Measurements from ENCODE around the gene CNTN5.
A peak's percentile ranks its signal among the peaks of the same experiment; 100 is the strongest.
"Not testable (repeated sequence)": the region's sequence is repeated elsewhere in the genome, so short reads cannot be mapped to it uniquely, and the experiment has no call there.

The CNTN5 gene

DNA sequence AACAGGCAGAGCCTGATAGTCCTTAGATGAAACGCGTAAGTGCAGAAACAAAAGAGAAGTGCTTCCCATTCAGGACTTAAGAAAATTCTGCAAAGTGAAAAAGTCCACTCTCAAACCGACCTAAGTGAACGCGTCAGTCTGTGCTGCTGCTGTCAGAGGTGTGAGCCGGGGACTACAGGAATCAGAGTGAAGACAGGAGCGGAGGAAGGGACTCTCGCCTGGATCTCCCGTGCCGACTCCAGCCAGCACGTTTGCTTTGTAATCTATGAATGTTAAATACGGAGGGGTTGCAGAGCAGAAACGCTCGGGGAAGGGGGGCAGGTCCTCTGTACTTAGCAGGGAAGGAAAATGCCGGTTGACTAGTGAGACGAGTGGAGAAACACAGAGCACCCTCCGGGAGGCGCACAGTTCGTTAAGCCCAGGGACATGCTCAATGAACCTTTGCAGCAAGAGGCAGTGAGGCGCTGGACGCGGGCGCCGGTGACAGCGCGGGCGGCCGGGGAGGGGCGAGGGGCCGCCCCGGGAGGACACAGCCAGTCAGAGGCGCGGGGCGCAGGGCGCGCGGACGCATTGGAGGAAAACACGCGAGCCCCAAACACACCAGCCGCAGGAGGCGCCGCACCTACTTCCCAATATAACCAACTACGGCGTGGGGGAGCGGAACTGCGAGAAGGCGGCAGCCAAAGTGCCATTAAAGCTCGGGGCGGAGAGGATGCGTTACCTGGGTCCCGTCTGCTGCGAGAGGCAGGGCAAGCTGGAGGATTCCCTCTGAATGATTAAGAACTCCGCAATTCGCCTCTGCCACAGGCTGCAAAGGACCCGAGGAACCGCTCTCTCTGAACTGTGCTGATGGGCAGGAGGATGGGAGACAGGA is at the start of gene CNTN5:
Gene CNTN5, plus strand, starts transcription at position 598 of the 874 bp plus-strand sequence.
- DNase-seq = peak; percentile 28 to 72

DNA sequence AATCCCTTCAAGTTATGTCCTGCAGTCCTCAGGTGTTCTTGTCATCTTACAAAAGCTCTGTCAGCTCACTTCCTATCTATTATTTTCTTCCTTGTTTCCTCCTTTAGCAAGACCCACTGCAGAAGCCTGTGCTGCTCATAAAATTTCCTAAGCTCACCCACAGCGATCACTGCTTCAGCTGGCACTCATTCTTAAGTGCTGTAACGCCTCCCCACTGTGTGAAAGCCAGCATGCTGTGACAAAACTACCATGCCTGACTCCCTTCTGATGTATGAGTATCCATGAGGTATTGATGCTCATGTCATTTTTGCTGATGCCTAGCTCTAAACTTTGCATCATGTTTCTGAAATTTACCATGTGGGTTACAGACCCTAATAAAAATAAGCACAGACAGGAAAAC is 41.5 kb upstream of the CNTN5 start:
- DNase-seq = no peak

DNA sequence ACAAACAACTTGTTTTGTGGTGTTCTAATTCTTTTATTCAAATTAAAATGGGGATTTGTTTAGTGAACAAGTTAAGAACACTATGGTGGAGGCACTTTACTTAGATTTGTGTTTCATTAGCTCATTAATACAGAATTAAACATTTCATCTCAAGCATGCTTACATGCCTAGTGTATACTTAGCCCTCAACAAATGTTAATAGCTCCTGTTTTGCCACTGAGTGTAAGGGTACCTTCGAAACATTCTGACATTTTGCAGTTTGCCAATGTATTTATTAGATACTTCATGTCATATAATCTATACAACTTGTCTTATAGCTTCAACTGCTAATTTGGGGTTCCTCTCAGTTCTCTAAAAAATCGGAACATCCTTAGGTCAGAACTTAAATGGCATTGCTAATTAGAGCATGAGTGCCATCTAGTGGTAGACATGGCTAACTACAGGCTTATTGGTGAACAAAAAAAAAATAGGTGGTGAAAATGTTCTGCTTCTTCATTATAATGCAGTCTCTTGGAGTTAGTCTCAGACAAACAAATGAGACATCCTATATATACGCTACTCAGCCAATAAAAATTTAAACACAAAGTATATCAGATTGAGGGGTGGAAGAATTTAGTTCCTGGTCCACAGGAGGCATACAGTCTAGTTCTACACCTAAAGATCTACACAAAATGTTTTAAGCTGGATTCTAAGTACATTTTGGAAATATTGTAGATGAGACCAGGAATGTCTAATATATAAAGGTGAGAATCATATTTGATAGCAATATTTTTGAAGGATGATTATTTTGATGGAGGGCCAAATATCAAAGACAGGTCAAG is 4.9 kb upstream of the CNTN5 start:
- DNase-seq = peak; percentile 23 to 69

DNA sequence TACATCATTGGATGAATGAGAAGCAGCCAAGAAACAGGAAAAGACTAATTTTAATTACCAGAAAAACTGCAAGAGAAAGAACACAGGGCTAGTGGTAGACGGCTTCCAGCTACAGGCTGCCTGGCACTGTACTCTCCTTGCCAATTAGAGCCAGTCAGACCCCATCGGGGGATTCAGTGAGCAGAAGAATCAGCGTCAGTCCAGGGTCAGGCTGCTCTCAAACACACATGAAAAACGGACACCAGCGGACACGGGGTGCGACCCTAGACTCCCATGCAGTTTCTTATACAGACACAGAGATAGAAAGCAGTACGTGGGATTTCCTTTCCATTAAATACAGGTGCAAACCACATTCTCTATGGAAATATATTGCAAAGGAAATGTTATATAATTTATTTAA is 1.1 kb upstream of the CNTN5 start:
- no peak for DNase-seq

DNA sequence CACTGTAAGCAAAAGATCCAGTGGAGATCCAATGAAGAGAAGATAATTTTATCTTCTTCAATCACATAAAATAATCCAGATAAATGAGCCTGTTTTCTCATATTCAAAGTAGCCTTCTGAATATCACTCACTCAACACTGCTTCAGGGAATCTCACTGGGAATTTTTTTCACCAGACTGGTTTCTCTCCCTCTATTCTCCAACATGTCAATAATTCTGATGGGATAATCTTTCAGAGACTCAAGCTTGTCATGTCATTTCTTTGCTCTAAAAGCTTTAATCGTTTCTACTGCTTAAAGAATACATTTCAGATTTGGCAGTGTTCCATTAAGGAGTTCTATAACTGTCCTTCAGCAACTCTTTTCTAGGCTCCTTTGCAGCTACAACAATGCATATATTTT is 16.3 kb downstream of the CNTN5 start:
- no peak for DNase-seq

DNA sequence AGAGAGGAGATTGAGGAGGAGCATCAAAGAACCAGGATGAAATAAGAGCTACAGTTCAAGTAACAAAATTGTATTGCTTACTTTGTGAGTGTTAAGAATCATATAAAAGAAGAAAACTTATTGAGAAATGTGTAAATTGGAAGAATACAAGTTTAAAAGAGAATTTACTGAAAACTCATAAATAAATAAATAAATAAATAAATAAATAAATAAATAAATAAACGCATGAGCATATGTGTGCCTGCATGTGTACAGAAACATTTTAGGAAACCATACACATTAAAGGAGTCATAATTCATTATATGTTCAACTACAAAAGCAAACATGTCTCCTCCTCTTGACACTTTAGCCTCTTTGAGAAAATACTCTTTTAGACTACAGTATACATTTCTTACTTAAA is 42.6 kb downstream of the CNTN5 start:
- no peak for DNase-seq

DNA sequence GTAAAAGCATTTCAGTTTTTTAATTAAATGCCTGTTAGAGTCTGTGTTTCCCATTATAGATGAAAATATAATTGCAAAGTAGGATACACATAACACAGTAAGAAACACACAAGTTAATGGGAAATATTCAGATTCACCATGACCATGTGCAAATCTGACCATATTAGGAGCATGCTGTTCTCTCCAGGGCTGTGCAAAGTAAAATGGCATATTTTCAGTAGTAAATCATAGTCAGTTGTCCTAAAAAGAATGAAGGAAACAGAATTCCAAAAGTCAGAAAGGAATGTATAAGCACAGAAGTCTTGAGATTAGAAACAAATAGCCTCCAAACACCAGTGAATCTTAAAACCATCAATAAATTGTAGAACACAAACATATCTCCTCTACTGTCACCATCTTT is 44.4 kb downstream of the CNTN5 start:
- DNase-seq = no peak

DNA sequence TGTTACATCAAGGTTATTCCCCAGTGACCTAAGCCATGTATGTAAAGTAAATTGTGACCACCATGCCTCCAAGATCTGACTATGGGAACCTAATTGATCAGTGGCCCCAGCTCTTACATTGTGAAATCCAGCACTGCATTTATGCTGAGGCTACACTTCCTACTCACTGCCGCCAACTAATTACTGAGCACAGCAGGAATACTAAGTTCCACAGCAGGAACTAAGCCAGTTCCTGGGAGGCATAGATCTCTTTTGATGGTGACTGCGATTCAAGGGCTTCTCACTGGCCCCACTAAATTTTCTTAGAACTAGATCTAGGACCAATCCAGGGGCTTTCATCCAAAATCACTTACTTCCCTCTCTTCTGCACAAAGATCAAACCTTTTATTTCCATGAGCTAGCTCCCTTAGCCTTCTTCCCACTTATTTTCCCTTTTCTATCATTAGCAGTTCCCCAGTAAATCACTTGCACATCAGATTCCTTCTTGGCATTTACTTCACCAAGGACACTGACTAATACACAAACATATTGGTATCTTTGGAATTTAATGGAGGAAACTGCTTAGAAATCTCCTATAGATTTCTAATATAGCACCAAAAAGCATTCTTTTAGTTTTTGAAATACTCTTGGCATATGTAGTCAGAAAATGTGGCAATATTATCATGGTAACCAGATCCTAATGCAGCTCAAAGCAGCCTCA is 46.0 kb downstream of the CNTN5 start:
- no peak for DNase-seq

DNA sequence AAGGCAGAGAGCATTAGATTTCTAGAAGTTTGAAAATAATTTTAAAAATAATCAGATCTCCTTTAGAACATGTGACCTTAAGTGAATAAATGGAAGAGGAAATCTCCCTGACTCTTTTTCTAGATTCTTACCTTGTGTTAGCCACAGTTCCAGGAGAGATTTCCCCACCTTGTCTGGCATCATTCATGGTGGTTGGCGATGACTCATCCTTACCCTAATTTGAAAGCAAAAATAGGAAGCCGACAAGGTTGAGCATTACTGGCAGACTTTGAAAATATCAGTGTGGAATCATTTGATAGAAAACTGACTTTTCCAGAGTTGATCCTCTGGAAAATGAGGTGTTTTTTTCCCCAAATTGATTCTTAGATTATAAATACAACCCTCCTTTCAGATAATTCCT is 48.1 kb downstream of the CNTN5 start:
- no peak for DNase-seq

DNA sequence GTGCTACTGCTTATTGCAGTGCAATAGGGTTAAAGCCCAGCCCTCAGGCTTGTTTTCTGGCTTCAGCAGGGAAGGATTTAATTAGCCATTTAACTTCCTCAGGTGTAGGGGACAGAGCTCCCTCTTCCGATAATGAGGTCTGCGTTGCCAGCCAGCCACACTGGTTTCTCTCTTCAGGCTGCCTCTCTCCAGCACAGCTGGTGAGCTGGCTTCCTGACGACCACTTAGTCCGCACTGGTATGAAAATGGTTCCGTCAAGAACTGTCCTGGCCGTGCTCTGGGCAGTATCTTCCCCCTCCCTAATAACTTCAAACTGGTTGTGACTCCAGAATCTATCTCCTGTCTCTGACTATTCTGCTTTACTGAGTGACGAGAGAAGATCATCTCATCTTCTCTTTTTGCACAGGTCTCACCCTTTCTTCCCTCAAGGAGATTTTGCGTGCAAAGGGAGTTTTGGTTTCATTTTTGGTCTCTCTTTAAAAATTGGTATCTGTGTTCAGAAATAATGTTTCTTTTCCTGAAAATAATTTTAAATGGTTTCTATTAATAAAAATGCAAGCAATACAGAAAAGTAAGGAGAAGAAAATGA is 49.2 kb downstream of the CNTN5 start:
- peak in 1 of 2 experiments; percentile 30 for DNase-seq

DNA sequence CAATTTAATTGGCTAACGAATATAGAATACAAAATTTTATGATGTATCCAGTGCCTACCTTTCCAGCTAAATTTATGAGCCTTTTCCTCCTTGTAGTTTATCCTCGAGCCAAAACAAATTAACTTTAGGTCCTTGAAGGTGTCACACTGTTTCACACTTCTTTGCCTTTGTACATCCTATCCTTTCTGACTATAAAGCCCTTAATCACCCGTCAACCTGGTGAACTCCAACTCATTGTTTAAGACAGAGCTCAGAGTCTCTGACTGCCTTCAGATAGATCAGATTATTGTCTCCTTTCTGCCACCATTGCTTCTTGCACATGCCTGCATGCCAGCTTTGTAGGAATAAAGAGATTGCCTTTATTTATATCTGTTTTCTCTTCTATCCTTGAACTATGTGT is 58.8 kb downstream of the CNTN5 start:
- DNase-seq = no peak

DNA sequence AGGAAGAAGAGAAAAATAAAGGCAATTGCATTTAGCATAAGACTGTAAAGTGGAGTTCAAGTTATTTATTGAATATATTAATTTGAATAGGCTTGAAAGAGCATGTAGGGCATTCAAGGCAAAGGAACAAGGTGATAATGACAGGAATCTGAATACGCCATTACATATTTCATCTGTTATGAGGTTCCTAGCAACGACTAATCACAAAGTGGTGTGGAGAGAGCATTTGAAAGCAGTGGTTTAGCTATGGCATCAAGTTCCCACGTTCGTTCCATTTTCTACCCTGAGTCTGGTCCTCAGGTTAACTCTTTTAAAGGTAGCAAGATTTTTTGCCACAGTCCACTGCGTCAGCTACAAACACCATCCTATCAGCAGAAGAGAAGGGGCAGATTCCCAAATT is 59.4 kb downstream of the CNTN5 start:
- DNase-seq = no peak

DNA sequence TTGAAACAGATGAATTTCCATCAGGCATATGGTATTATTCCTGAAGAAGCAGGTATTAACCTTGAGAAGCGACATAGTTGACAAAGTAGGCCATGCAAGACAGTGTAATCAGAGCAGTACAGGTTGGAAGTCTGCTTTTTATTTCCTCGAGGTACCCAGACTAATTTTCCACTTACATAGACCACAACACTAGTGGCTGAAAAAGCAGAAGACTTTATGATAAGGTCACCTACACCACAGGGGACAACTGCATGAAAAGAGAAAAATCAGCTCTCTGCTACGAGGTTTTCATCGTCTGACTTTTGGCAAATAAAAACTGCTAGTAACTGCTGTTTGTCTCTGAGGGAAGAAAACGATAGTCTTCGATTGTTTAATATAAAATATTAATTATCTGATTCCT is 77.5 kb downstream of the CNTN5 start:
- no peak for DNase-seq

DNA sequence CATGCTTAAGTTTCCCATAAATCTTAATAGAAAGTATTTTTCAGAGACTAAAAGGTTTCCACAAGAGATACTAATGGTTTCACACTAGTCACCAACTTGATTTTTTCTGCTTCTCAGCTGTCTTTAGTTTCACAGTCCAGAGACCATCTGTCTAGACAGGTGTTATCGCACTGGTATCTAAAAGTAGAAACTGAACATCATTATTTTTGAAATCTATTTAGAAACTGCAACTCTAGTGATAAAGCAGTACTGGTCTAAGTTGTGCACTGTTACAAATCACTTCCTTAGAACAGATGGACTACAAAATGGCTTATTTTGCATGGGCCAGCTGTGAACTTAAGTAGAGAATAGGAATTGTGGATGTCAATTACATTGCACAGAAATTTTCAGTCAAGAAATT is 78.0 kb downstream of the CNTN5 start:
- DNase-seq = no peak

DNA sequence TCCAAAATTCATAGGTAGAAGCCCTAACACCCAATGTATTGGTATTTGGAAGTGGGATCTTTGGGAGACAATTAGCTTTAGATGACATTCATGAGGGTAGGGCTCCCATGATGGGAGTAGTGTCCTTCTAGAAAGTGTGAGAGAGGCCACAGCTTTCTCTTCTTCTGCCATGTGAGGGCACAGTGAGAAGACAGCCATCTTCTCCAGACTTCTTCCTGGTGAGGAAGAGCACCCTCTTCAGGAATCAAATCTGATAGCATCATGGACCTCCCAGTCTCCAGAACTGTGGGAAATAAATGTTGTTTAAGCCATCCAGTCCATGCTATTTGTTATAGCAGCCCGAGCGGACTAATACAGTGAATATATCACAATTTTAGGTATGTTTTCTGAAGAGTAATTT is 96.9 kb downstream of the CNTN5 start:
- no peak for DNase-seq

DNA sequence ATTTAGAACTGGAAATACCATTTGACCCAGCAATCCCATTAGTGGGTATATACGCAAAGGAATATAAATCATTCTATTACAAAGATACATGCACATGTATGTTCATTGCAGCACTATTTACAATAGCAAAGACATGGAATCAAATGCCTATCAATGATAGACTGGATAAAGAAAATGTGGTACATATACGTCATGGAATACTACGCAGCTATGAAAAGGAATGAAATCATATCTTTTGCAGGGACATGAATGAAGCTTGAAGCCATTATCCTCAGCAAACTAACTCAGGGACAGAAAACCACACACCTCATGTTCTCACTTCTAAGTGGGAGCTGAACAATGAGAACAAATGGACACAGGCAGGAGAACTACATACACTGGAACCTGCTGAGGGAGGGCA is 113.1 kb downstream of the CNTN5 start:
- DNase-seq = not testable (repeated sequence)

DNA sequence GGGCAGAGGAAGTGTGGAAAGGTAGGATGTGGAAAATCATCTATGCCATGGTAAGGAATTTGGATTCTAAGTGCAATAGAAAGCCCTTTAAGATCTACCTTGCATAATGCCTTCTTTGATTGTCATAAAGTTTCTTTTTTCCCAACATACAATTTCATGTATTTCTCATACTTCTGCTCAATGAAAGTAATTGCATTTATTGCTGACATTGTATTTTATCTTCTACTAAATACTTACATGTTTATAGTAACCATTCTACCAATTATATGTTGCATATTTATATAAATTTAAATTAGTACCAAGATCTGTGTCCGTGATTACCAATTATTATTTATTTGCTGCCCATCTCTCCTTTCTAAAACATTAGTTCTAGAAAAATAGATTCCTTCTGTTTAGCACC is 114.8 kb downstream of the CNTN5 start:
- DNase-seq = no peak

DNA sequence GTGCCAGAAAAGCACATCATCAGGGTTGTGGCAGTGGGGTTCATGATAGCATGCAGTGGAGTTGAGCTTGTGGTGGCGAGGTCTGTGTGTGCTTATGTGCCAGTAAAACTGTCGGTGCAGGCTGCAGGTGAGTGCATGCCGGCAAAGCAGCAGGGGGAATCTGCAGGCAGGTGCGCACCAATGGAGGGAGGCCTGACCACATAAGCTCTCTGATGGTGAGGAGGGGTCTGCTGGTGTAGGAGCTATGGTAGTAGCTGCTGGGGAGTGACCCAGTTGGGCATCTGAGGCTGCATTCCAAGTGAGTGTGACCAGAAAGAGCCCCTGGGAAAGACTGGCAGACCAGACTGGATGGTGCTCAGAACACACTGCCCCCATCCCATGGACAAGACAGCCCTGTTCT is 121.5 kb downstream of the CNTN5 start:
- no peak for DNase-seq

DNA sequence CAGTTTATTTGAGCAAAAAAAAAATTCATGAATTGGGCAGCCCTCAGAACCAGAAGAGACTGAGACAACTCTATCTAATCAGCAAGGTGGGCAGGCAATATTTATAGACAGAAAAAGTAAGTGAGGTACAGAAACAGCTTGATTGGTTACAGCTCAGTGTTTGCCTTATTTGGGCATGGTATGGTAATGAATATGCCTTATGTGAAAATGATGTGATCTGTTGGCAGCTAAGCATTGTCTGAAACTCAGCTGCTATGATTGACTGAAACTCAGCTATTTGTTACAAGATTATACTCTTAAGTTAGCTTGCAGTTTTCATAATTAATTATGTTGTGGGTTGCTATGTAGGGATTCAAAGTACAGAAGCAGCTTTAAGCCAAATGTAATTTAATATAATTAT is 127.6 kb downstream of the CNTN5 start:
- no peak for DNase-seq

DNA sequence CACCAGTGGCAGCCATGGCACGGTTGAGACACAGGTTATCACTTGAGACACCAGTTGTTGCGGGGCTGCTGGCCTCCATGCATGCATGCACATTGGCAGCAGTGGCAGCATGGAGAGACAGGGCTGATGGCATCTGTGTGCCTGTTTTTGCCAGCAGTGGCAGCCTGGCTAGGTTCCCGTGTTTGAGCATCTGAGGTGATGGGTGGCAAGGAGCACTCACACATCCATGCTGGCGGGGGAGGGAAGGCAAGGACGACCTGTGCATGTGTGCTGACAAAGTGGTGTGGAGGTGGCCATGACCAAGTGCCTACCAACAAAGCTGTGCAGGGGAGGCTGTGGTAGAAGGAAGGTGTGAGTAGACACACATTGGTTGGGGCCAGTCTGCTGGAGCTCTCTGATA is 133.5 kb downstream of the CNTN5 start:
- no peak for DNase-seq

DNA sequence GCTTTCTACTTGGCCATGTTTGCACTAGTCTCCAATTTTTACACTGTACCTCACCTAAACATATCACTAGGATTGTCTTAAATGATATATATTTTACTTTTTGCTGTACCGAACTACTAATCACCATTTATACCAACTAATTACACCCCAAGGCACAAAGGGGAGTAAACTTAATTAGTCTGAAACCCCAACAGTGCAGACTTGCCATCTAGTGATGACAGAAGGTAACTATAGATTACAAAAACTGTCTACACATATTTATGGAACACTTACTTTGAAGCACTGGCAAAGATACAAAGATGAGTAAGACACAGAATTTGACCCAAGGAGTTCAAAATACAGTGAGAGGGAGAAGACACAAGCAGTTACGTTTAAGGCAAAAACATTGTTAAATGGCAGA is 139.7 kb downstream of the CNTN5 start:
- DNase-seq = no peak

DNA sequence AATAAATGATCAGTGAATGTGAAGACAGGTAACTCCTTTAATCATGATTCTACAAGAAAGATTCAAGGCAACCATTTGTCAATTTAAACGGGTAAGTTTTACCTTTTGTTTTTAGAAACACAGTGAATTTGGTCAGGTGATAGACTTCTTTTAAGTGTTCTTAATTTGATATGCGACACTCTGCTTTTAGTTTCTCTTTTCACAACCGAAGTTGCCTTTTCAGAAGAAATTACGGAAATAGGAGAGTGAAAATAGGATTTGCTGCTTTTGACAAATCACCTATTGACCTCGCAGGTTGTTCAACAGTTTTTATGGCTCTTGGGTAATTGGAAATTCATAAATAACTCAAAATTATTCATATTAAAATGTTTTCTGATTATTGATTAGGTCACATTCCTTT is 142.1 kb downstream of the CNTN5 start:
- DNase-seq = no peak

DNA sequence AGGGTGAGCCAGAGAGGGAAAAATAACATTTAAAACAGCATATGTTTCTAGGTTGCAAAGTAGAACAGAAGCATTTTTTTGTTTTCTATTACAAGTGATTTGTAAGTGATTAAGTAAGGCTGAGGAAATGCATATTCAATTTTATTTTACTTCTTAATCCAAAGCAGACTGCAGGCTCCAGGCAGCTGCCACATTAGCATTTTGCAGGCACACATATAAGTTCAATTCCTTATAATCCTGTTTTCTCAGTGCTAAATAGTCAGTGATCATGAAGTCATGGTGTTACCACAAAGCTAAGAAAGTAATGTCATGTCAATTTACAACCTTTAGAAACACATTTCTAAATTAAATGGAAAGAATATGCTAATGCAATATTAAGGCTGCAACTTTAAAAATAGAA is 149.8 kb downstream of the CNTN5 start:
- no peak for DNase-seq
